Measurements from ENCODE around the gene ZNF396. TPM values are rescaled to one million over a fixed set of nuclear protein-coding genes. Genes with fewer than 3 reads are reported as not detected.

The ZNF396 gene
- total RNA-seq, 6 donors from 2014 or later, result 1.8 to 7.3 (median 3.5) TPM

- peaks cover 0 to 7% (median 3%) of the 10 kb centered on the region in 4 donors for H3K4me1 ChIP-seq
- no peaks in the 10 kb centered on the region for H3K9me3 ChIP-seq
- H3K36me3 ChIP-seq, result no peaks in the 10 kb centered on the region
- ATAC-seq (ENCODE audit: low FRiP score in 2 of 2) (no peak), DNase-seq (no peak)
- H3K27me3 ChIP-seq, result no peaks in the 10 kb centered on the region
- no peak for TF ChIP-seq CTCF (IDR thresholded peaks at IDR 0.05)
- TF ChIP-seq POLR2AphosphoS5 (IDR thresholded peaks at IDR 0.05), result no peak
- no peak for TF ChIP-seq EP300 (IDR thresholded peaks at IDR 0.05)
- no peak for TF ChIP-seq POLR2A (IDR thresholded peaks at IDR 0.05)
- WGBS, 2 donors, result 79 to 89% methylated on average over 2 of the region's 2 CpGs
- no peak overlapping the region for H3K27ac ChIP-seq
- H3K4me3 ChIP-seq, result no peak overlapping the region
Measured at GRCh38 chr18:35383136-35383535, 6.0 kb upstream of the ZNF396 start.

GRCh38 chr18:35379421-35379820 is 2.3 kb upstream of the ZNF396 start:
- Histone ChIP-seq H3K4me3 (no peak overlapping the region), H3K27me3 (no peaks in the 10 kb centered on the region), H3K36me3 (no peaks in the 10 kb centered on the region), H3K4me1 (peaks cover 6 to 17% (median 9%) of the 10 kb centered on the region in 4 donors), H3K9me3 (no peaks in the 10 kb centered on the region), H3K27ac (no peak overlapping the region)
- DNase-seq, result no peak
- no peak for TF ChIP-seq EP300 (IDR thresholded peaks at IDR 0.05)
- no peak for TF ChIP-seq POLR2AphosphoS5 (IDR thresholded peaks at IDR 0.05)
- no peak for TF ChIP-seq CTCF (IDR thresholded peaks at IDR 0.05)
- no peak for TF ChIP-seq POLR2A (IDR thresholded peaks at IDR 0.05)
- WGBS, 2 donors, result 78 to 88% methylated on average over 2 of the region's 2 CpGs
- no peak for ATAC-seq (ENCODE audit: low FRiP score in 2 of 2)

- DNase-seq (no peak), ATAC-seq (ENCODE audit: low FRiP score in 2 of 2) (no peak)
- no peaks in the 10 kb centered on the region for H3K27me3 ChIP-seq
- H3K9me3 ChIP-seq, result no peaks in the 10 kb centered on the region
- no peak overlapping the region for H3K4me3 ChIP-seq
- peaks cover 6 to 17% (median 9%) of the 10 kb centered on the region in 4 donors for H3K4me1 ChIP-seq
- H3K36me3 ChIP-seq, result no peaks in the 10 kb centered on the region
- H3K27ac ChIP-seq, result no peak overlapping the region
- TF ChIP-seq CTCF (IDR thresholded peaks at IDR 0.05), result no peak
- WGBS, 2 donors, result 44 to 55% methylated on average over 4 of the region's 4 CpGs
Measured at GRCh38 chr18:35378574-35378896, 1.4 kb upstream of the ZNF396 start.

GRCh38 chr18:35377875-35378573 is 887 bp upstream of the ZNF396 start:
- Histone ChIP-seq H3K36me3 (no peaks in the 10 kb centered on the region), H3K27me3 (no peaks in the 10 kb centered on the region), H3K4me1 (peaks cover 6 to 17% (median 9%) of the 10 kb centered on the region in 4 donors), H3K9me3 (no peaks in the 10 kb centered on the region), H3K27ac (no peak overlapping the region), H3K4me3 (no peak overlapping the region)
- DNase-seq (no peak), ATAC-seq (ENCODE audit: low FRiP score in 2 of 2) (no peak)
- 77 to 78% methylated on average over 14 of the region's 14 CpGs for WGBS, 2 donors
- no peak for TF ChIP-seq POLR2A (IDR thresholded peaks at IDR 0.05)
- TF ChIP-seq CTCF (IDR thresholded peaks at IDR 0.05), result no peak
- no peak for TF ChIP-seq POLR2AphosphoS5 (IDR thresholded peaks at IDR 0.05)
- TF ChIP-seq EP300 (IDR thresholded peaks at IDR 0.05), result no peak

- Histone ChIP-seq H3K27ac (peak overlapping the region; percentile 51 to 90 (median 82)), H3K9me3 (no peaks in the 10 kb centered on the region), H3K4me3 (peak overlapping the region; percentile 73 to 94 (median 92)), H3K27me3 (no peaks in the 10 kb centered on the region), H3K4me1 (peaks cover 6 to 17% (median 9%) of the 10 kb centered on the region in 4 donors), H3K36me3 (no peaks in the 10 kb centered on the region)
- DNase-seq (peak; percentile 58 to 83), ATAC-seq (ENCODE audit: low FRiP score in 2 of 2) (peak; percentile 68 to 78)
- 13 to 16% methylated on average over 10 to 13 of the region's 13 CpGs for WGBS, 2 donors
- peak in 1 of 6 experiments; percentile 22 for TF ChIP-seq CTCF (IDR thresholded peaks at IDR 0.05)
- no peak for TF ChIP-seq POLR2A (IDR thresholded peaks at IDR 0.05)
Measured at GRCh38 chr18:35376393-35376741, 770 bp downstream of the ZNF396 start.

Data from upper lobe of left lung (tissue), 6 donors.